ENCODE results near the gene GNG13.
"Not testable (repeated sequence)": the region's sequence is repeated elsewhere in the genome, so short reads cannot be mapped to it uniquely, and the experiment has no call there.

The GNG13 gene

DNA sequence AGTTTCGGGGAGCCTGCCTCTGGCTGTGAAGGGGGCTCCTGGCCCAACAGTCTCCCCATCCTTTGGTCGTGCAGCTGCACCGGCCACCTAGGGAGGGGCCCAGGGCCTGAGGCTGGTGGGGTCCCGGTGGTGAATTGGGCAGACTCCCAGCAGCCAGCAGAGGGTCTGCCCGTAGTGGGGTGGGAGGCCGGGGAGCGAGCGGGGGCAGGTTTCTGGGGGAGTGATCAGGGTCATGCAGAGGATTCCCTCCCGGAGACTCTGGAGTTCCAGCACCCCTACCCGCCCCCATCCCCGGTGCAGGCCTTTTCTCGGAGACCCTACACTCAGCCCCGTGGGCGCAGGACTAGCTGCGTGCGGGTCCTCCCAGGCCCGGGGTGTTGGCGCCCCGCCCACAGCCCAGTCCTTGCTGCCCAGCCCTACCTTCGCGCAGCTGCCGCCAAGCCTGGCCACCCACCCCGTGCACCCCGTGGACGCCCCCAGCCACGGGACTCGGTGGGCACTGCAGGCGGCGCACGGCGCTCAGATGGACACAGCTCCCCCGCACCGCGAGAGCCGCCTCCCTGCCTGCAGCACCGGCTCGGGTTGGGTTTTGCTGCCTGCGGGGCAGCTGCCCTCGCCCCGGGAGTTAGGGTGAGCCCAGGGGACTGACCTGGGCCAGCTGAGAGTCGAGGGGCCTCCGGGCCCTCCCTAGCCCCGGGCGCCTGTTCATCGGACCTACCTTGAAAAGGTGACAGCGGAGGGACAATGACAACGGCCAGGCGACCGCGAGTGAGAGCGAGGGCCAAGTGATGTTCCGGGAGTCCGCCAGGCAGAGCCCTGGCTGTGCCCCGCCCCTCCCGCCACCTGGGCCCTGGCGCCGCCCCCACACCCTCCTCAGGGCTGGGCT, at the start of gene GNG13:
Gene GNG13 (minus strand): TSS at position 787 of the 886 bp plus-strand sequence. CDS start 1,657 bp downstream, outside the sequence.
- DNase-seq, result no peak

DNA sequence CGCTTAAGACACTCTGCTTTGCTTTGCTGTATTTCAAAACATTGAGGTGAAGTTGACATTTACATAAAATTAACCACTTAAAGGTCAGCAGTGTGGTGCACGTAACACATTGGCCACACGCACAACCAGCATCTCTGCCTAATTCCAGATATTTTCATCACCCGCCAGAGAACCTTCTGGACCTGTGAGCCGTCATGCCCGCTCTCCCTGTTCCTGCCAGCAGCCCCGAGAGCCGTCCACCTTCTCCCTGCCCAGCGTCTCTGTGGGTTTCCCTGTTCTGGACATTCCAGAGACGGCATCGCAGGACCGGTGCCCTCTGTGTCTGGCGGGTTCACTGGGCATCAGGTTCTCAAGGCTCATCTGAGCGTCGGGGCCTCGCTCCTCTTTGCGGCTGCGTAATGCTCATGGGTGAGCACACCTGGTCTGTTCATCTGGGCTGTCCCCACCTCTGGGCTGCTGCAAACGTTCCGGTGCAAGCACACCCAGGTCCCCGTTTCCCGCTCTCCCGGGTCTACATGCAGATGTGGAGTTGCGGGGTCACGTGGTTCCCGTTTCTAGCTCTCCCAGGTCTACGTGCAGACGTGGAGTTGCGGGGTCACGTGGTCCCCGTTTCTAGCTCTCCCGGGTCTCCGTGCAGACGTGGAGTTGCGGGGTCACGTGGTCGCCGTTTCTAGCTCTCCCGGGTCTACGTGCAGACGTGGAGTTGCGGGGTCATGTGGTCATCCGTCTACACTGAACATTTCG, 48.1 kb upstream of the GNG13 start:
- no peak for DNase-seq

- DNase-seq, result no peak
Measured at GRCh38 chr16:847681-848445, 47.3 kb upstream of the GNG13 start.

- no peak for DNase-seq
Measured at GRCh38 chr16:847151-847550, 46.6 kb upstream of the GNG13 start.

DNA sequence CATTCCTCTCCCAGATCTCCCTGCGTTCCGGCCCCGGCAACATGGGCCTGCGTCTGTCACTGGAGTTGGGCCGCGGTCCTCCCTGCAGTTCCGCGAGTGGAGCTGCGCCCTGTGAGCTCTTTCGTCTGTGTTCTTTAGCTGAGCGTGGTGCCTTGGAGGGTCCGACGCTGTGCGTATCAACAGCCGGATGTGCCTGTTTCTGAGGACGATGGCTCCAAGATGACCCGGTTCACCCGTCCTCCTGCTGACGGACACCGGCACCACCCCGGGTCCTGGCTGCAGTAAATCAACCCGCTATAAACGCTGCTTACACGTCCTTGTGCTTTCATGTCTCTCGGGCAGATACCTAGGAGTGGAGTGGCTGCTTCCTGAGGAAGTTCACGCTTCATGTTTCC, 44.8 kb upstream of the GNG13 start:
- no peak for DNase-seq

DNA sequence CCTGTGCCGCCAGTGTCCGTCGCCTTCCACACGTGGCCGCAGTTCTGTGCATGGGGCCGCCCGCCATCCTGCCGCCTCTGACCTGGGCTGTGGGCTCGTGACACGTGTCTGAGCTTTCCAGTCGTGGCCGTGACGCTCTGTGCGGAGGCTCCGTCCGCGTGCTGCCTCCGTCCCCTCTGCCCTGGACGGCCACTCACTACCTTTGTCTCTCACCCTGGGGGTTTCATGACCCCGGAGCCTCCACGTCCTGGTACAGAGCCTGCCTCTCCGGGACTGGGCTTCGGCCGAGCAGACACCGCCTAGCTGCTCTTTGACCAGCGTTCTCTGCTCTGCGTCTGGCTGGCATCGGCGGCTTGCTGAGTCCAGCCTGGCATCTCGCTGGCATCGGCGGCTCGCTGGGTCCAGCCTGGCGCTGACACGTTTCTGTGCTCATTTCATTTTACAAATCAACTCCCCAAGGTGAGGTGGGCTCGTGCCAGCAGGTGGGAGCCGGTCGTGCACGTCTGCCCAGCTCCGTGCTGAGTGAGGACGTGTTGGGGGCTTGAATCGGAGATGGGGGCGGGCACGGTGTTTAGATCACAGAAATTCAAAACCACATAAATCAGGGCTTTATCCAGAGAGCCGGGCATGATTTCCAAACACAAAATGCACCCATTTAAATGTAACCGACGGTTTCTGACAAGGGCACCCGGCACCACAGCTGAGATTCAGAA, 44.3 kb upstream of the GNG13 start:
- no peak for DNase-seq

GRCh38 chr16:843771-844170, 43.2 kb upstream of the GNG13 start:
- no peak for DNase-seq

DNA sequence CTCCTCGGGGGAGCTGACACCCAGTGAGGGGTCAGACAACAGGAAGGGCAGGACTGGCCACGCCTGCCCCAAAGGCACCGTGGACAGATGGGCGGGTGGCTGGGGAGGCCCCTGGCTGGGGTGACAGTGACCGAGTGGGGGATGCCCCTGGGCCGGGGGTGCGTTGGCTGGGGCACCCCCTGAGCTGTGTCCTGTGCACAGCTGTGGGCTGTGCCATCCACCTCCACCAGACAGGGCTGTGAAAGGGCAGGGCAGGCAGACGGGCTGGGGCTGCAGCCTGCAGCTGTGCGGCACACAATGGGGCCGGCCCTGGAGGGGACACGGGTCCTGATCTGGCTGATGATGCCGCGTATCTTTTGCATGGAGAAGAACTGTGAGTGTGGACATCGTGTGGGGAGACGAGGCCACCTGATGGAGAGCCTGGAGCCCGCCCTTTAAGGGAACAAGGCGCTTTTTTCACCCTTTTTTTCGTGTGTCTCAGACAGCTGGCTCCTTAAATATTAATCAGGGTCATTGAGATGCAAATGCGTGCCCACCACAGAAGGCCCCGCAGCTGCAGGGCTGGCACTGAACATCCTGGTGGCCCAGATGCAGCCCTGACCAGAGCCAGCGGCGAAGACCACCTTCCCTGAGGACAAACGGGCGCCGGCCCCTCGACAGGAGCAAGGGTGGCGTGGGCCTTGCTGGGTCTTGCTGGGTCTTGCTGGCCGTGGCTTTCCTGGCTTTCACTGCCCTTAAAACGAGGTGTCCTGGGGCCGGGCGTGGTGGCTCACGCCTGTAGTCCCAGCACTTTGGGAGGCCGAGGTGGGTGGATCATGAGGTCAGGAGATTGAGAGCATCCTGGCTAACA, 42.4 kb upstream of the GNG13 start:
- DNase-seq, result no peak

DNA sequence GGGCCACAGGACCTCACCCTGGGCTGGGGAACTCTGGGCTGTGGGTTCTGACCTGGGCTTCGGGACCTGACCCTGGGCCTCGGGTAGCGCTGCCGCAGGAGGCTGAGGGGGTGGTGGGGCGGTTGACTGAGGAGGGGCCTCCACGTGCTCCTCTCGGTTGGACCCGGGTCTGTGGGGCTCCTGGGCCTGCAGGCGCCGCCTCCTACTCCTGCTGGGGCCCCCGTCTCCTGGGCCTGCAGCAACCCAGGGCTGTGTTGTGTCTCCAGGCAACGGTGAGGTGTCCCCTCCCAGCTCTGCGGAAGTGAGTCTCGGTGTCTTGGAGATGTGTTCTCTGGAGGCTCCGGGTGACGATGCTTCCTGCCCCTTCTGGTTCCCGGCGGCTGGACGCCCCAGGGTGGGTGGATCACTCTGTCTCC, 41.5 kb upstream of the GNG13 start:
- DNase-seq, result no peak

GRCh38 chr16:841455-842060, 41.0 kb upstream of the GNG13 start:
- DNase-seq, result no peak

DNA sequence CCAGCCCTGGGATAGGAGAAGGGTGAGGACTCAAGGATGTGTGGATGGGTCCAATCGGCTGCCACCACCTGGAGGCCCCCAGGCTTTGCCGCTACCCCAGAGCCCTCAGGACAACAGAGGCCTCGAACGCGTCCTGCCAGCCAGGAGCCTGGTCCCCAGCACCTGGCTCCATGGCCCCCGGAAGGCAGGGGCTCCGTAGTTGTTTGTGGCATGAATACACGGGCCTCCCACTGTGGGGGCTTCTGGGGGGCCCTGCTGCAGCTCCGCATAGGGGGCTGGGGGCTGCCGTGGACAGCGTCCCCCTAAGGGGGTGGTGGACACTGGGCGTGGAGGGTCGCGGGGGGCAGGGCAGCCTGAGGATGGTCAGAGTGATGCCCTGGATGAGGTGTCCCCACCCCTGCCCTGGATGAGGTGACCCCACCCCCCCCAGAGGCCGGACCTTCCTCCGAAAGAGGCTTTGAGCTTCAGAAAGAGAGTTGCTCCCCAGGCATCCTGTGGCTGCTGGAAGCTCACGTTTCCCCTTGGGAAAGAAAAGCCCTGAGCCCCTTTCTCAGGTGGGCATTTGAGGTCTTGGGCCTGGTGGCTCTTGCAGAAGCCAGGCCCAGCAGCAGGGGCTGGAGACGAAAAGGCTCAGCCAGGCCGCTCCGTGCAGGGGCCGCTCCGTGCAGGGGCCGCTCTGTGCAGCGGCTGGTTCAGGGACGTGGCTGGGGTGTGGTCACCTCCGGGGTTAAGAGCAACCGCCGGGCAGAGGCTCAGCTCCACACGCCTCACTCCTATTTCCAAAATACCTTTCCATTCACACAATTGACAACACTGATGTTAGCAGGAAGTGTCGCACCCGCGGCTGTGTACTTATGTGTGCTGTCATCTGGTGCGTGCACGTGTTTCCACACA, 40.3 kb upstream of the GNG13 start:
- DNase-seq, result no peak

- DNase-seq, result no peak
Measured at GRCh38 chr16:839643-840408, 39.3 kb upstream of the GNG13 start.

GRCh38 chr16:838741-839140, 38.2 kb upstream of the GNG13 start:
- no peak for DNase-seq

GRCh38 chr16:836822-837221, 36.3 kb upstream of the GNG13 start:
- not testable (repeated sequence) for DNase-seq

DNA sequence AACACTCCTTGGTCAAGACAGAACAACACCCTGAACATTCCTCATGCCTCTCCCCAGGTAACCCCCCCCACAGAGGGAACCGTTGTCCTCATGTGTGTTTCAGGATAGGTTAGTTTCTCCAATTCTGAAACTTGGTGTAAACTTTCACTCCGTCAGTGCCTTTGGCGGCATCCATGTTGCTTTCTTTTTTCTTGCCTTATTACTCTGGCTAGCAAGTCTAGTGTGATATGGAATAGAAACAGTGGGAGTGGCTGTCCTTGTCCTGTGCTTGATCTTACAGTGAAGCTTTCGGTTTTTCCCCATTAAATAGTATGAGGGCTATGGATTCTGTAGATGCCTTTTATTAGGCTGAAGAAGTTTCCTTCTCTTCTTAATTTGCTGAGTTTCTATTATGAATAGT, 35.7 kb upstream of the GNG13 start:
- DNase-seq, result no peak

- no peak for DNase-seq
Measured at GRCh38 chr16:835373-835772, 34.8 kb upstream of the GNG13 start.

GRCh38 chr16:833411-833810, 32.9 kb upstream of the GNG13 start:
- DNase-seq, result no peak

DNA sequence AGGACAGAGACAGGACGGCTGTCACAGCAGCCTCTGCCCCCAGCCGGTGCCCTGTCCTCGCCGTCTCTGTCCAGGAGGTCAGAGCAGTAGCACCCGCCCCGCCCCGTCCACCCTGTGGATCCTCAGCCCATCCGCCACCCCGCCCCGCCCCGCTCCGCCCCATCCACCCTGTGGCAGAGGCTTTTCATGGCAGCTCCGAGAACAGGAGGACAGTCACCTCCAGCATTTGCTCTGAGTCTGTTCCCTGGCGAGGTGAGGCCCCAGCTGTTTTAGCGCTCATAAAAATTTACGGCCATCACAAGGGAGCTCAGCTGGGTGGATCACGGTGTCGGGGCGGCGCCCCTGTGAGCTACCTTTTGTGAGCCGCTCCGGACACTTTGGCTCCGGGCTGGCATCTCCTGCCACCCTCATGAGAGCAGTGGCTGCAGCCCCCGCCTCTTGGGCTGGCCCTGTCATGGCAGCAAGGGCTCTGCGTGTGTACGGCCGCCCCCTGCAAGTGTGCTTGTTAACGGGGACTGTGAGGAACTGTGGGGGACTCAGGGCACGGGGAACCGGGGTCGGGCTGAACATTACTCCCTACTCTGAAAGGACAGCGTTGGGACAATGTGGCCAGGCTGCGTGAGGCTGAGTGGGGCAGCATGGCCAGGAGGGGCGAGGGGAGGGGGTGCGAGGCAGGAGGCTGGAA, 32.3 kb upstream of the GNG13 start:
- no peak for DNase-seq

All from NK-92 treated with Interleukin-12 subunit alpha and Interleukin-12 subunit beta, amount 100 ng/mL, for 24 hours (cell line).